ENCODE results near the gene P2RY12. TPM values are rescaled to one million over a fixed set of nuclear protein-coding genes. Genes with fewer than 3 reads are reported as not detected.

The P2RY12 gene
- total RNA-seq, 3 donors from 2014 or later = 0.32 to 3.4 (median 1.0) TPM

- no peak for DNase-seq
- intact Hi-C loops (cut with DNase I, micrococcal nuclease) = no loop called here
- TF ChIP-seq, protein P1, sequence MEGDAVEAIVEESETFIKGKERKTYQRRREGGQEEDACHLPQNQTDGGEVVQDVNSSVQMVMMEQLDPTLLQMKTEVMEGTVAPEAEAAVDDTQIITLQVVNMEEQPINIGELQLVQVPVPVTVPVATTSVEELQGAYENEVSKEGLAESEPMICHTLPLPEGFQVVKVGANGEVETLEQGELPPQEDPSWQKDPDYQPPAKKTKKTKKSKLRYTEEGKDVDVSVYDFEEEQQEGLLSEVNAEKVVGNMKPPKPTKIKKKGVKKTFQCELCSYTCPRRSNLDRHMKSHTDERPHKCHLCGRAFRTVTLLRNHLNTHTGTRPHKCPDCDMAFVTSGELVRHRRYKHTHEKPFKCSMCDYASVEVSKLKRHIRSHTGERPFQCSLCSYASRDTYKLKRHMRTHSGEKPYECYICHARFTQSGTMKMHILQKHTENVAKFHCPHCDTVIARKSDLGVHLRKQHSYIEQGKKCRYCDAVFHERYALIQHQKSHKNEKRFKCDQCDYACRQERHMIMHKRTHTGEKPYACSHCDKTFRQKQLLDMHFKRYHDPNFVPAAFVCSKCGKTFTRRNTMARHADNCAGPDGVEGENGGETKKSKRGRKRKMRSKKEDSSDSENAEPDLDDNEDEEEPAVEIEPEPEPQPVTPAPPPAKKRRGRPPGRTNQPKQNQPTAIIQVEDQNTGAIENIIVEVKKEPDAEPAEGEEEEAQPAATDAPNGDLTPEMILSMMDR (IDR thresholded peaks at IDR 0.05) = no peak
- ATAC-seq = peak; percentile 30
- H3K9me3 ChIP-seq = no peaks in the 10 kb centered on the region
- H3K36me3 ChIP-seq (ENCODE audit: low read depth) = no peaks in the 10 kb centered on the region
- H3K4me3 ChIP-seq = no peak overlapping the region
- no peaks in the 10 kb centered on the region for H3K4me1 ChIP-seq (ENCODE audit: low read depth)
These were observed 56.1 kb downstream of the P2RY12 start for GRCh38 chr3:151328298-151328995.

DNA sequence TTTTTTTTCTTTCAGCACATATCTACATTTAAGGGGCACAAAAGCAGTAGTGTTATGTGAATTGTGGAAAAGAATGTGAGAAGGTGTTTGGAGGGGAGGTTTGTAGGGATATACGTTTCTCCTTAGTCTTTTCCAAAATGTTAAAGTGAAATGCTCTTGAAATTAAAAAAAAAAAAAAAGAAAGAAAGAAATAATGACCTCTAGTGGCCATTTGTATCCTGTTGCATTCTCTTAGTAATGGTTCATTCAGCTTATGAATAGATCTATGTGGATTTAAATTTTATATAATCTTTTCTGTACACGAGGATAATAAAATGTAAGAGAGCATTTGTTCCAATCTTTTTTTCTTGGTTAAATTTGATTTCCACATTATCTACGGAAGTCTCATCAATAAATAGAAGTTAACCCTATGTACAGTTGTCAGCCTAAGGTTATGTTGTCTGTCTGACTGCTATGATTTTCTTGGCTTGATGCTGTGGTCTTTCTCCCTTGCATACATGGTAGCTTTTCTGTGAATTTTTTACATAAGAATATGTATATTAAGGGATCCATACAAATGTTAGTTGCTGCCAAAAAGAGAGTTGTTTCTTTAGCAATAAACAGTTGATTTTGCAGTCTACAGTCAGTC, 56.9 kb downstream of the P2RY12 start:
- intact Hi-C loops (cut with DNase I, micrococcal nuclease) = no loop called here
- H3K4me3 ChIP-seq = no peak overlapping the region
- no peak for ATAC-seq

DNA sequence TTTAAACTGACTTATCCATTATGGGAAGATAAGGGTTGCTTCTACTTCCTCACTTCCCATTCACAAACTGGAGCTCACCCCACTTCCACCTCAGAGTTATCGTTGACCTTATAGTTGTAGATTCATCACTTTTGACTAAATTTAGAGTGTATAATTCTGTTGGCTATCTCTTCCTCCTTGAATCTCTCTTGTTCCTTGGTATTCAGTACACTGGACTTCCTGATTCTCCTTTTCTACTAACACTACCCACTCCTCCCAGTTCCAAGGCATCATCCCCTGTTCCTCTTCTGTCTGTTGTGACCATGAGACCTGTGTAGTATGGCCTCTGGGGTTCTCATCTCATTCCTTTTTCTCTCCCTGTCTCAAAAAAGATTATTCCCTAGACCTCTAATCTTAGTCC, 62.0 kb downstream of the P2RY12 start:
- no peak for ATAC-seq
- TF ChIP-seq, protein P1 (IDR thresholded peaks at IDR 0.05) = no peak
- no peak for DNase-seq
- H3K4me3 ChIP-seq = no peak overlapping the region
- H3K9me3 ChIP-seq = no peaks in the 10 kb centered on the region
- H3K4me1 ChIP-seq (ENCODE audit: low read depth) = no peaks in the 10 kb centered on the region
- no peaks in the 10 kb centered on the region for H3K36me3 ChIP-seq (ENCODE audit: low read depth)
- intact Hi-C loops (cut with DNase I, micrococcal nuclease) = no loop called here

More for the DNA sequence above, 56.9 kb downstream of the P2RY12 start:
- H3K36me3 ChIP-seq (ENCODE audit: low read depth) = no peaks in the 10 kb centered on the region
- no peak for DNase-seq
- H3K9me3 ChIP-seq = no peaks in the 10 kb centered on the region
- TF ChIP-seq, protein P1 (IDR thresholded peaks at IDR 0.05) = no peak
- no peaks in the 10 kb centered on the region for H3K4me1 ChIP-seq (ENCODE audit: low read depth)

DNA sequence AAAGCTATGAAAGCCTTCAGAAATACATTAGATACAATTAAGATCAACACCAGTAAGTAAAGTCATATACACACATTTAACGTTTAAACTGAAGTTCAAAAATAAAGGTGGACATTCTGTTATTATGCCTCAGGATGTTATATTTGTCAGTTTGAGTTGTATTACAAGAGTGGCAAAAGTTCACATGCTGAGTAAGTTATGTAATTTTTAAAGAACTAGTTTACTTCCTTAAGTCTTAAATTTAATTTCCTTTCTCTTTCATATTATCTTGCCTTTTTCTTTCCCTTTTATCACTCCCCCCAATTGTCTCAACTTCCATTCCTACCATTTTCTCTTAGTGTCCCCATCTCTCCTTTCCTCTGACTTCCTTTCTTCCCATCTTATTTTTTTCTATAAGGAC, 63.0 kb downstream of the P2RY12 start:
- no peaks in the 10 kb centered on the region for H3K9me3 ChIP-seq
- no peak for ATAC-seq
- TF ChIP-seq, protein P1 (IDR thresholded peaks at IDR 0.05) = no peak
- intact Hi-C loops (cut with DNase I, micrococcal nuclease) = no loop called here
- H3K36me3 ChIP-seq (ENCODE audit: low read depth) = no peaks in the 10 kb centered on the region
- H3K4me3 ChIP-seq = no peak overlapping the region
- H3K4me1 ChIP-seq (ENCODE audit: low read depth) = no peaks in the 10 kb centered on the region
- no peak for DNase-seq

DNA sequence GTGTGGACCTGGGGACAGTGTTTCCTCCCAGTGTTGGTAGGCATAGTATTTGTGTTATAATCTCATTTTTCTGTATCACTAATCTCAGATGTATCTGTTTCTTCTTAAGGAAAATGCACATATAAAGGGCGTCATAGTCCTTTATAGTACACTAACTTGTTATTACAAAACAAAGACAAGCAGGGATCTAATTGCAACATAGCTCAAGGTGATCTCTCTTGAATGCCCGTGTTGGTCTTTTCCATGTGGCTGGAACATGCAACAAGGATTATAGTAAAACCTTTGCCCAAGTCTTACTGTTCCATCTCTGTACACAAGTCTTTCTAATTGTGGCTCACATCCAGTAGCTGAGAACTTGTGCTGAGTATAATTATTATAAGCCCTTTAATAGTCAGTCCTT, 64.4 kb downstream of the P2RY12 start:
- Histone ChIP-seq H3K4me1 (ENCODE audit: low read depth) (no peaks in the 10 kb centered on the region), H3K9me3 (no peaks in the 10 kb centered on the region), H3K36me3 (ENCODE audit: low read depth) (no peaks in the 10 kb centered on the region), H3K4me3 (no peak overlapping the region)
- TF ChIP-seq, protein P1 (IDR thresholded peaks at IDR 0.05) = no peak
- intact Hi-C loops (cut with DNase I, micrococcal nuclease) = no loop called here
- DNase-seq (no peak), ATAC-seq (no peak)

All from mucosa of descending colon (tissue), 3 donors.